Memory B cell (primary cell): Measurements from ENCODE around the gene SDK1.

Source experiments
- ATAC-seq: fragments of 150-1000 bp; cut with Tn5 transposase; 2 replicates; pipeline ENCODE4 v1.10.0; 2021; ENCODE audit warnings: low read depth, mild to moderate bottlenecking, moderate library complexity
- DNase-seq, 2 donors: peaks; one replicate each; pipeline ENCODE4 v3.0.0; 2022; ENCODE audit warnings: low spot score in 2 of 2
- H3K27ac Mint-ChIP-seq: one replicate; pipeline ENCODE4 v1.8.0; 2022; ENCODE audit warnings: mild to moderate bottlenecking, moderate library complexity, mixed read lengths
- H3K27me3 Mint-ChIP-seq: one replicate; pipeline ENCODE4 v1.8.0; 2022; ENCODE audit warnings: mixed read lengths
- H3K36me3 Mint-ChIP-seq: one replicate; pipeline ENCODE4 v1.8.0; 2022; ENCODE audit warnings: mild to moderate bottlenecking, mixed read lengths
- H3K4me1 Mint-ChIP-seq: one replicate; pipeline ENCODE4 v1.8.0; 2022; ENCODE audit warnings: mixed read lengths
- H3K4me3 Mint-ChIP-seq: one replicate; pipeline ENCODE4 v1.8.0; 2022; ENCODE audit warnings: mild to moderate bottlenecking, moderate library complexity, mixed read lengths
- H3K9me3 Mint-ChIP-seq: one replicate; pipeline ENCODE4 v1.8.0; 2022; ENCODE audit warnings: mixed read lengths

The SDK1 gene

DNA sequence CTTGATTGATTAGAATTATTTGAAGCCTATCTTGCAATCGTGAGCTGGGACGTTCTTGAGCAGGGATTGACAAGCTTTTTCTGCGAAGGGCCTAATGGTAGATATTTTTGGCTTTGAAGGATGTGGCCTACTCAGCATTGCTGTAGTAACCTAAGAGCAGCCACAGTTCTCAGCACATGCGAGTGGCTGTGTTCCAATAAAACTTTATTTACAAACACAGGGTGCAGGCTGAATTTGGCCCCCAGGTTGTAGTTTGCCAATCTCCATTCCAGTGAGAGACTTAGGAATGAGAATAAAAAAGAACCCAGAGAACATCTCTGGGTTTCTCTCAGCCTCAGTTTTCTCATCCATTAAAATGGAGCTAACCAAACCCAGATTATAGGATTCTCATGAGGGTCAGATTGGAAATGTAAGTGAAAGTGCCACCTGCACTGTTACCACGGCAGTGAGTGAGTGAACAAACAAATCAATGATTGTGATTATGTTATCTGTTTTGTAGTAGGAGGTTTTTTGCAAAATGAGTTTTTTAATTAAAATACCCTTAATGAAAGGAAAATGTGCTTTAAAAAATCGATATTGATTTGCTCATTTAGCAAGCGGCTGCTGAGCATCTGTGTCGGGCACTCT, 664.0 kb downstream of the SDK1 start:
- no peak for ATAC-seq
- Mint-ChIP-seq H3K4me3 (no peak overlapping the region), H3K4me1 (peaks cover 2% of the 10 kb centered on the region), H3K36me3 (peaks cover 2% of the 10 kb centered on the region), H3K27ac (no peak overlapping the region), H3K27me3 (peaks cover 8% of the 10 kb centered on the region), H3K9me3 (peaks cover 3% of the 10 kb centered on the region)
- DNase-seq = no peak

DNA sequence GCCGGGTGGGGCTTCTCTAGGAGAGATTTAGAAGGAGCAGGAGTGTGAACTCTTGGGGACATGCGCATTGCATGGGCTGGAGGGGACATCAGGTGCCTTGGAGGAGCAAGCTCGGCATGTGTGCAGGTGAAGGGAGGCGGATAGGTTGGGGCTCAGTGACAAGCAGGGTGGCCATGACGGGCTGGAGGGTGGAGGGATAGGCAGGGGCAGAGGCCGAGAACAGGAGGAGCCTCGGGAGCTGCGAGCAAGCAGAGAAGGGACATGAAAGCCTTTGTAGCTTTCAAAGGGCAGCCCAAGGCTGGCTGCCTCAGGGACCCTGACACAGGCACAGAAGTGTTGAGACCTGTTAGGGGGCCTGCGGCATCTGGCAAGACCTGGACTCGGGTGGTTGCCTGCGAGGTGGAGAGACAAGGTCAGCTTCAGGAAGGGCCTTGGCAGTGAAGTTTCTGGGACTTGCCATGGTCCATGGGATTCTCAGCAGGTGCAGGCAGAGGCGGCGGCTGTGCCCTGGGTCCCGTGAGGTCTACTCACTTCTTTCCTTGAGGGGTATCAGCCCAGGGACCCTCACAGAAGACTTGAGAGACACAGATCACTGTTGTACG, 664.8 kb downstream of the SDK1 start:
- Mint-ChIP-seq H3K9me3 (peaks cover 3% of the 10 kb centered on the region), H3K4me1 (peaks cover 2% of the 10 kb centered on the region), H3K36me3 (peaks cover 2% of the 10 kb centered on the region), H3K4me3 (no peak overlapping the region), H3K27ac (no peak overlapping the region), H3K27me3 (peaks cover 12% of the 10 kb centered on the region)
- ATAC-seq (no peak), DNase-seq (no peak)

DNA sequence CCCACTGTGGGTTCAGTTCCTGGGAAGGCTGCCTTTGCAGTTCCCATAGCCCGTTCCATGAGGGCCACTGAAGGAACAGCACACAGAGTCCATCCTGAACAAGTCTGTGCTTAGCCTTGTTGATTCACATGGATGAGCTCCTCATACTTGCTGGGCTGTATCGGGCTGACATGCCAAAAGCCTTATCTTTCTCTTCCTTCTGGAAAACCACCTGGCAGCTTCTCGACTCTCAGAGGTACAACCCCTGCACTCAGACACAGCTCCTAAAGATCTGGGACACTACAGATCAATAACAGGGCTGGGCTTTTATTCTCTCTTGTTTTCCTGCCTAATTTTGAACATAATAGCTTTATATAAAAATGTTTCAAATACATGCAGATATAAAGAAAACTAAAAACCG, 667.2 kb downstream of the SDK1 start:
- DNase-seq (no peak), ATAC-seq (no peak)
- H3K4me3 Mint-ChIP-seq = no peak overlapping the region
- peaks cover 17% of the 10 kb centered on the region for H3K27me3 Mint-ChIP-seq
- H3K27ac Mint-ChIP-seq = no peak overlapping the region
- no peaks in the 10 kb centered on the region for H3K4me1 Mint-ChIP-seq
- H3K36me3 Mint-ChIP-seq = no peaks in the 10 kb centered on the region
- H3K9me3 Mint-ChIP-seq = no peaks in the 10 kb centered on the region

DNA sequence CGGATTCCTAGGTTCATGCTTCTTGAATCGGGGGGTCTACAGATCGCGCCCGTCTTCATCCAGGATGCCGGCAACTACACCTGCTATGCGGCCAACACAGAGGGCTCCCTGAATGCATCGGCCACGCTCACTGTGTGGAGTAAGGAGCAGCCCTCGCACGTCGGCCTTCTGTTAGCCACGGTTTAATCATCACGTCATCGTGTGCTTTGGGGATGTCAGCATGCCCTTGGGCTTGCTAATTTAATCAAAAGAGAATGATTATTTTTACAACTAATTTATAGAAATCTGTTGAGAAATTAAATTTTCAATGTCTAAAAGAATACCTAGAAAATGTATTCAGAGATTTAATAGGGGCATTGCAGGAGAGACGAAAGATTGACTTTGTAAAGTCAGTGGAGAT, 668.2 kb downstream of the SDK1 start:
- Mint-ChIP-seq H3K4me1 (no peaks in the 10 kb centered on the region), H3K27me3 (peaks cover 19% of the 10 kb centered on the region), H3K36me3 (no peaks in the 10 kb centered on the region), H3K4me3 (no peak overlapping the region), H3K9me3 (no peaks in the 10 kb centered on the region), H3K27ac (no peak overlapping the region)
- ATAC-seq = no peak
- no peak for DNase-seq

DNA sequence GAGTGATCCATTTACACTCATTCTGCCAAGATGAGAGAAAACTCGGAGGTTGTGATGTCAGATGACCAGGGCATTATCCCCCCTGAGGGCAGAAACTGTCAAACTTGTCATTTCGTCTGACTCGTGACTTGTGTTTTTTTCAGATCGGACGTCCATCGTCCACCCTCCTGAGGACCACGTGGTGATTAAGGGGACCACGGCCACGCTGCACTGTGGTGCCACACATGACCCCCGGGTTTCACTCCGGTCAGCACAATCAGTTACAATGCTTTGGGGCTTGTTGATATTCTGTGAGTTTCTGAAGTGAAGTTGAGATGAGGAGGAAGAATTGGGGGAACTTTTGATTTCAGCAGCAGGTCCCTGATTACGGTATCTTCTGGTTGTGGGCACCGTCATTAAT, 670.3 kb downstream of the SDK1 start:
- ATAC-seq = no peak
- Mint-ChIP-seq H3K9me3 (no peaks in the 10 kb centered on the region), H3K27me3 (peaks cover 15% of the 10 kb centered on the region), H3K36me3 (no peaks in the 10 kb centered on the region), H3K4me1 (no peaks in the 10 kb centered on the region), H3K4me3 (no peak overlapping the region), H3K27ac (no peak overlapping the region)
- DNase-seq = no peak

DNA sequence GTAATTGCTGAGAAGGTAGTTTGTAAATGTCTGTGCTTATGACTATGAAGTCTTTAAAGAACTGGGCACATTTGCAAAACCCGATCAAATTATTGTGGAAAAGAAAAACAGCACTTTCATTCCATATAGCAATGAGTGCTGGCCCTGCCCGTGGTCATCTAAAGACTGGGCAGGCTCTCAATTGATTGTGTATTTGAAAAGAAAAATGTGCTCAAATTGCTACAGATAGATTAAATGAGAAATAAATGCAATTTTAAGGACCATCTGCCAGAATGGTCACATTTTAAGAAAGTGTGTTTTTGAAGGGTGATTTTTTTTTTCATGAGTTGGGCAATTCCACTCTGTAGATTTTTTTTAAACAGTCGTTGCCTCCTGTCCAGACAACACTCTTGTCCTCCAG, 672.2 kb downstream of the SDK1 start:
- peaks cover 15% of the 10 kb centered on the region for H3K27me3 Mint-ChIP-seq
- no peak overlapping the region for H3K4me3 Mint-ChIP-seq
- no peak overlapping the region for H3K27ac Mint-ChIP-seq
- H3K9me3 Mint-ChIP-seq = no peaks in the 10 kb centered on the region
- DNase-seq (no peak), ATAC-seq (no peak)
- no peaks in the 10 kb centered on the region for H3K4me1 Mint-ChIP-seq
- no peaks in the 10 kb centered on the region for H3K36me3 Mint-ChIP-seq

DNA sequence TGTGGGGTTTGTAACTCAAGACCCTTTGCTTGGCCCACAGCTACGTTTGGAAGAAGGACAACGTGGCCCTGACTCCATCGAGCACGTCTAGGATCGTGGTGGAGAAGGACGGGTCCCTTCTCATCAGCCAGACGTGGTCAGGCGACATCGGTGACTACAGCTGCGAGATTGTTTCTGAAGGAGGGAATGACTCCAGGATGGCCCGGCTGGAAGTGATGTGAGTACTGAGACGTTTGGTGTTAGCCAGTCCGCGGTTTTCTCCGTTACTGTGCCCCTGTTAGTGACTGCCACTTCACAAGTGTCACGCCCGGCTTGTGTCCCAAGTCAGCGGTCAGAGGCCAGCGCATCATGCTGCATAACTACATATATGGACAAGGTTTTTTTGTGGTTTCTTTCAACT, 673.3 kb downstream of the SDK1 start:
- ATAC-seq = no peak
- no peak overlapping the region for H3K4me3 Mint-ChIP-seq
- no peaks in the 10 kb centered on the region for H3K4me1 Mint-ChIP-seq
- no peaks in the 10 kb centered on the region for H3K9me3 Mint-ChIP-seq
- peaks cover 15% of the 10 kb centered on the region for H3K27me3 Mint-ChIP-seq
- no peak for DNase-seq
- H3K36me3 Mint-ChIP-seq = no peaks in the 10 kb centered on the region
- H3K27ac Mint-ChIP-seq = no peak overlapping the region

DNA sequence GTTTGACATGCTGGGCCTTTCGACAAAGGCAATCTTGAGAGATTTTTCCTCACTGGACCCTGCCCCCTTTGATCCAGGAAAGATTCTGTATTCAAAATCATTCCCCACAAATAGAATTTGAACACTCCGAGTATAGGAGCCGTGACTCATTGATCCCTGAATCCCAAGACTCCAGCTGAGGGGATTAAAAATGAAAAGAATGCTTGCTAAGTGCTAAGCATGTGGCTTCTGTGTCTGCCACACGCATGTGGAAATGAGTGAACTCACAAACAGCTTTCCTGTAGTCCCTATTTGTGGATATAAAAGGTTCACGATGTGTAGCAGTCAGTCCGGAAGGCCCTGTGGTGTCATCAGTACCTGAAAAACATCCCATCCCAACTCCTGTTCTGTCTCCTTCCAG, 674.3 kb downstream of the SDK1 start:
- no peaks in the 10 kb centered on the region for H3K4me1 Mint-ChIP-seq
- no peak overlapping the region for H3K4me3 Mint-ChIP-seq
- no peak for ATAC-seq
- no peak overlapping the region for H3K27ac Mint-ChIP-seq
- H3K36me3 Mint-ChIP-seq = no peaks in the 10 kb centered on the region
- H3K27me3 Mint-ChIP-seq = peaks cover 15% of the 10 kb centered on the region
- no peak for DNase-seq
- H3K9me3 Mint-ChIP-seq = no peaks in the 10 kb centered on the region

DNA sequence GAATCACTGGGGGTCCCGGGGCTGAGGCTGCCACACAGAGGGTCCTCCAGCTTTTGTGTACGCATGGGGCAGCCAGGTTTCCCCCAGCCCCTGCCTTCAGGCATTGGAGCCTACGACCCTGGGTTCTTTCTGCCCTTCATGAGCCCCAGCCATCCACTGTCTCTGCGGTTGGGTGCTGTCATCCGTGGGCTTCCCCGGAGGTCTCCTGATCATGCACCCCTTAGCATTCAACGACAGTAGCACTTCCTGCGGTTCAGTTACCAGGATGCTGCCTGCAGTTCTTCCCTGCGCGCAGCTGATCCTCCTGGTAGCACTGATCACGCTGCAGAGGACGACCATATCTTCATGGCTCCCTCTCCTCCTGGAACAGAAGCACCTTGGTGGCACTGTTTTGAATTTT, 676.3 kb downstream of the SDK1 start:
- H3K36me3 Mint-ChIP-seq = no peaks in the 10 kb centered on the region
- peaks cover 2% of the 10 kb centered on the region for H3K9me3 Mint-ChIP-seq
- peaks cover 3% of the 10 kb centered on the region for H3K27me3 Mint-ChIP-seq
- no peak for ATAC-seq
- H3K4me1 Mint-ChIP-seq = no peaks in the 10 kb centered on the region
- no peak overlapping the region for H3K4me3 Mint-ChIP-seq
- no peak for DNase-seq
- H3K27ac Mint-ChIP-seq = no peak overlapping the region

DNA sequence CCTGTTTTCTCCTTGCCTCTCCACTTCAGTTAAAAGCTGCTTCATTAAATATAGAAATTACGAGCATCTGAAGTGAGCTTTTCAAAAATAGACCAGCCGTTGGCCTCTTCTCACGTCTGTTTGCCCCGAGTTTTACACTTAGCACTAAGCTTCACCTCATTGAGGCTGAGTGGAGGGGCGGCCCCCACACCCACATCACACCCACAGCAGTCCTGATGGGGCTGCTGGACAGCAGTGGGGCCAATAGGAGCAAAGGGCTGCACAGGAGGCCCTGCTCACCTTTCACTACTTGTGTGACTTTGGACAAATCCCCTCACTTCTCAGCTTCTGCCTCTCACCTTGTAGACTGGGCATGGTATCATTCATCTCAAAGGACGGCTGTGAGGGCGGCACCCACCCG, 677.8 kb downstream of the SDK1 start:
- peaks cover 1% of the 10 kb centered on the region for H3K27me3 Mint-ChIP-seq
- H3K4me1 Mint-ChIP-seq = no peaks in the 10 kb centered on the region
- H3K27ac Mint-ChIP-seq = no peak overlapping the region
- no peaks in the 10 kb centered on the region for H3K36me3 Mint-ChIP-seq
- no peak for DNase-seq
- H3K9me3 Mint-ChIP-seq = peaks cover 2% of the 10 kb centered on the region
- no peak overlapping the region for H3K4me3 Mint-ChIP-seq
- no peak for ATAC-seq

DNA sequence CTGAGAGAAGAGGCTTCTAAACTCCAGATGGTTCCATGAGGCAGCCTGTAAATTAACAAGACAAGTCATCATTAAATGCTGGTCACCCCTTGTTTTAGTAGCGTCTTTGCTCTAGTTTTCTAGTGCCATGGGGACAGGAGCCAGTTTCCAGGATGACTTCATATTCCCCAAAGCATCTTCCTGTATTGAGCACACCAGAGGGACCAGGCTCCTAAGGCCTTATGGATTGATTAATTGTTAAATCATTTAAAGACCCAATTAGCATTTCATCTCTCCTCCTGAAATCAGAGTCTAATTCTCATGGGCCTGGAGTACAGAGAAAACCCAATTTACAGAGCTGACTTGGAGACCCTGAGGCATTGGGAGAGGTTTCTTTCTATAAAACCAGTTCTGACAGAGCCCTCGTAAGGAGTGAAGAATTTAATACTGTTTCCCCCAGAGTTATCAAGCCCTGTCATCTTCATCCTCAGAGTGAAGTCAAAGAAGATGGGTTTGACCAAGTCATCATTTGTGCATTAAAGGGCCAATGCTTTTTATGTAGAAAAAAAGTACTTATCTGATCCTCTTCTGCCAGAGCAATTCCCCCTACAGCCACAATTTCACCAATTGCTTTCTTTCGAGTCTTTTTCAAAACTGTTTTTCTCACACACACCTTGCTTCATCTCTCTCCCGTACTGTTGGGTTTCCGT, 678.7 kb downstream of the SDK1 start:
- H3K4me3 Mint-ChIP-seq = no peak overlapping the region
- H3K9me3 Mint-ChIP-seq = peaks cover 2% of the 10 kb centered on the region
- no peaks in the 10 kb centered on the region for H3K4me1 Mint-ChIP-seq
- no peaks in the 10 kb centered on the region for H3K27me3 Mint-ChIP-seq
- no peak overlapping the region for H3K27ac Mint-ChIP-seq
- DNase-seq (no peak), ATAC-seq (no peak)
- no peaks in the 10 kb centered on the region for H3K36me3 Mint-ChIP-seq

DNA sequence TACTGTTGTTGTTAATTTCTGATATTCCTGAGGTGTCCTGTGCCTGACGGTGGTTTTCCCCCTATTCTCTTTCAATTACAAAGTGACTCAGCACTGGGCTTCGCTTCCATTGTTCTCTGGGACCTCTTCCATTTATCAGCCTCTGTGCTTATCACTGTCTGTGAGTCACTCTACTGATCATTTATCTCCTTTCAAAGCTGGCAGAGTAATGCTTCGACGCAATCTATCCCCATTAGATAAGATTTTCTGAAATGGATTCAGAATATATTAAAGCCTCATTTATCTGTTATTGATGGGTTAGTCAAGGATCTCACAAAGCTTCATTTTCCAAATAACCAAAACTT, 679.2 kb downstream of the SDK1 start:
- H3K4me1 Mint-ChIP-seq = no peaks in the 10 kb centered on the region
- H3K9me3 Mint-ChIP-seq = peaks cover 2% of the 10 kb centered on the region
- no peak overlapping the region for H3K27ac Mint-ChIP-seq
- DNase-seq = no peak
- H3K27me3 Mint-ChIP-seq = no peaks in the 10 kb centered on the region
- no peaks in the 10 kb centered on the region for H3K36me3 Mint-ChIP-seq
- no peak for ATAC-seq
- no peak overlapping the region for H3K4me3 Mint-ChIP-seq

DNA sequence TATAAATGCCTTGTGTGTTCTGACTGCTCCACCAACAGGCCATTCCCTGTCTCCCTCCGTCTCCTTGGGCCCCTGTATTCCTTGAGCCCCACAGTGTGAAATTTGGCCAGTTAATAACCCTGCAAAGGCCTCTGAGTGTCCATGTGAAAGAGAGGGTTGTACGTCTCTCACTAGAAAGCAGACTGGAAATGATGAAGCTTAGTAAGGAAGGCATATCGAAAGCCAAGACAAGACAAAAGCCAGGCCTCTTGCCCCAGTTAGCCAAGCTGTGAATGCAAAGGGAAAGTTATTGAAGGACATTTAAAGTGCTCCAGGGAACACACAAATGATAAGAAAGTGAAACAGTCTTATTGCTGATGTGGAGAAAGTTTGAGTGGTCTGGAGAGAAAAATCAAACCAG, 680.2 kb downstream of the SDK1 start:
- peaks cover 2% of the 10 kb centered on the region for H3K9me3 Mint-ChIP-seq
- H3K36me3 Mint-ChIP-seq = no peaks in the 10 kb centered on the region
- no peak for DNase-seq

DNA sequence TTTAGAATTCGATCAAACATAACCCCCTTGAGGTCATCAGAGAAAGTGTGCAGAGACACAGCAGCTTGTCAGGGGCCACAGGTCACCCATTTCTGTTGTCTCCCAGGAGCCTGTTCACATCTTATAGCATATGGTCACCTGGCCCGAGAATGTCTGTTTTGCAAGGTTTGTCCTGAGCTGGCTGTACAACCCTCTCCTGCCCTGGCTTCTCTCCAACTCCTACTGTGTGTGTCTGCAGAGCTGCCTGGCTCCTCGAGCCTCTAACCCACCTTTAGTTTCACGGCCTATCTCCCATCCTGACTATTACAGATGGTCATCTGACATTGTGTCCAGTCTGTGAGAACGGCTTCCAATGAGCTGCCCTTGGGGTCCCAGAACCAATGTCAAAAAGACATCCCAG, 683.4 kb downstream of the SDK1 start:
- Mint-ChIP-seq H3K27ac (no peak overlapping the region), H3K36me3 (no peaks in the 10 kb centered on the region), H3K27me3 (no peaks in the 10 kb centered on the region), H3K4me1 (no peaks in the 10 kb centered on the region), H3K4me3 (no peak overlapping the region), H3K9me3 (peaks cover 2% of the 10 kb centered on the region)
- ATAC-seq (no peak), DNase-seq (no peak)

More for the DNA sequence above, 680.2 kb downstream of the SDK1 start:
- Mint-ChIP-seq H3K27ac (no peak overlapping the region), H3K4me1 (no peaks in the 10 kb centered on the region), H3K4me3 (no peak overlapping the region), H3K27me3 (no peaks in the 10 kb centered on the region)
- no peak for ATAC-seq

DNA sequence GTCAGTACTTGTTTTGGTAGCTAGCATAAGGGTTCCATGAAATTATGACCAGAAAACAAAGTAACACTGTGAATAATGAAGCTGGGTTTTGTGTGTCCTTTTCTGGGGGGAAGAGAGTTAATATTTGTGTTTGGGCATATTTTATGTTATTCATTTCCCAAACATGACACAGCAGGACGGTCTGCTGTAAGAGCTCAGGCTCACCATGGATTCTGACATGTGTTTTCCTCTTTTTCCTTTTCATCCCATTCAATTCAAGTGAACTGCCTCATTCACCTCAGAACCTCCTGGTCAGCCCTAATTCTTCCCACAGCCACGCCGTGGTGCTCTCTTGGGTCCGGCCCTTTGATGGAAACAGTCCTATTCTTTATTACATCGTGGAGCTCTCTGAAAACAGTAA, 685.9 kb downstream of the SDK1 start:
- Mint-ChIP-seq H3K36me3 (no peaks in the 10 kb centered on the region), H3K27me3 (no peaks in the 10 kb centered on the region), H3K27ac (no peak overlapping the region), H3K4me3 (no peak overlapping the region), H3K4me1 (no peaks in the 10 kb centered on the region), H3K9me3 (no peaks in the 10 kb centered on the region)
- ATAC-seq = no peak
- DNase-seq = no peak
